ENCODE data around the gene KLC3.
"Not testable (repeated sequence)": the region's sequence is repeated elsewhere in the genome, so short reads cannot be mapped to it uniquely, and the experiment has no call there.

KLC3 gene

DNA sequence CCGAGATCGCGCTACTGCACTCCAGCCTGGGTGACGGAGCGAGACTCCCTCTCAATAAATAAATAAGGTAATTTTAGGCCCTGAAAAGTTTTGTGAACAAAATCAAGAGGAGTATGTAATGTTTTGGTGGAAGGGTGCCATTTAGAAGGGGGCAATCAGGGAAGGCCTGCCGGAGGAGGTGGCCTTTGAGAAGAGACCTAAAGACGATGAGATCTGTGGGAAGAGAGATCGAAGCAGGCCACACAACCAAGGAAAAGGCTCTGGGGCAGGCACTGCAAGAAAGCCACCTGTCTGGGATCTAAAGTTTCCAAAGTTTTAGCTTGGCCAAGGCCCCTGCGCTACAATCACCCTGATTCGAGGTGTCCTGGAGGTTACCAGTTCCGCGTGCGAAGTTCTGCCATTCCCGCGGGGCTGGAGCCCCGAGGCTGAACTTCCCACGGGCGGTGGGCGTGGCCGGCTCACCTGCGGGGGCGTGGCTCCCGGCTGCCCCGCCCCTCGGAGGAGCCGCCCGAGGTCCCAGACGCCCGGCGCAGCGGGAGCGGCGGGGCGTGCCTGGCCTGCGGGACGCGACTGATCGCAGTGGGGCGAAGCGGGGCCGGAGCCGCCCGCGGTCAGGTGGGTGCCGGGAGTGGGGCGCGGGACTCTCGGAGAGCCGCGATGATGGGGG lies at the start of gene KLC3:
KLC3 (plus strand) TSS at position 519 of the 667 bp plus-strand sequence. CDS start 4,792 bp downstream, outside the sequence.
- in situ Hi-C loops (cut with MboI; ENCODE audit: low sequenced_read_pairs) = no loop called here

DNA sequence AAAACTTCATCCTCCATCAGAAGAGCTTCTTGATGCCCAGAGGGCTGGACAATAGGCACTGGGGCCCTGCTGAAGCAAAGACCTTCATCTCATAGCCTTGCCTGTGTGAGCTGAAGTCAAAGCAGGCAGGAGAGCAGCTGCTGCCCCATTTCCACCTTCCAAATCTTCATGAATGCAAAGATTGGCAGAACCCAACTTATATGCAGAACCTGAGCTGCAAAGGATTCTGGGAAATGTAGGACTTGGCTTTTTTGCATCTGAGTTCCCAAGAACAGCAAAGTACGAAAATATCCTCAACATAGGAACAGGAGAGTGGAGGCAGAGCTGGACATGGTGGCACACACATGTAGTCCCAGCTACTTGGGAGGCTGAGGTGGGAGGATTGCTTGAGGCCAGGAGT lies 48.7 kb upstream of the KLC3 start:
- in situ Hi-C loops (cut with MboI; ENCODE audit: low sequenced_read_pairs) = no loop called here

DNA sequence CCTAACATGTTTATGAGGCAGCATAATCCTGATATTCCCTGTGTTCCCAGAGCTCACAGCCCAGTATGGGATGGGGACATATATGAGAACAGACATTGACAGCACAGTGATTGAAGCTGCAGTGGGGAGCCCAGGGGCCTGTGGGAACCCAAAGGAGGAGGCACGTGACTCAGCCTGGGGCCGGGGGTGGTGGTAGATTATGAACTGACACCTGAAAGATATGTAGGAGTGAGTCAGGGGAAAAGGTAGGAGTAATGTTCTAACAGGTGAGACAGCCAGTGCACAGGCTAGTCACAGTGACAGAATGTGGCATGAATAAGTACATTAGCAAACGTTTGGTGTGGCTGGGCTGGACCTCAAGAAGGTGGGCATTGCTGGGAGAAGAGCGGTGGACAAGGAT lies 46.9 kb upstream of the KLC3 start:
- in situ Hi-C loops (cut with MboI; ENCODE audit: low sequenced_read_pairs) = no loop called here

DNA sequence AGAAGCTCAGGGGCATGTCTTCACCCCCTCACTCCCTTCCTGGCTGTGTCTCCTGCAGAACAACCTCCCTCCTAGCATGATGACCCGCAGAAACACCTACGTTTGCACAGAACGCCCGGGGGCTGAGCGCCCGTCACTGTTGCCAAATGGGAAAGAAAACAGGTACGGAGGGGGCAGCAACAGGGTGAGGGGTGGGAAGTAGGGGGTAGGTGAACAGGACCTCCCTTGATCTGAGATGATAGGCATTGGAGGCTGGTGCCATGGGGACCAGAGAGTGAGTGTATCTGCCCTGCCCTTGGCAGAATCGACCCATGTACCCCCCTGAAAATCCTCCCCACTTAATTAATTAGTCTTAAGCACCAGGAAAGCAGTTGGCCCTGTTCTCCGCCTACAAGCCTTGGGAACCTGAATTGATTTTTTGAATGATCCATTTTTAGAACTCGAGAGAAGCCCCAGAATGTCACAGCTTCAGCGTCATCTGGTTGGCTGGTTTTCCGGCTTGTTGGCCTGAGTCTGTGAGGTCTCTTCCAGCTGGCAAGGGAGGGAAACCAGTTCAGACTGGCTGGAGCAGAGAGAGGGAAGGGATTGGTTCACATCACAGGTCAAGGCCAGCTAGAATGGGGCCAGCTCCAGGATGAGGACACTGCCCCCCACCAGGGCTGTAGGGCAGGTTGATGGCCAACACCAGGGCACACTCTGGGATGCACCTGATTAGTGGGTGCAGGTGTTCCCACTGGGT lies 46.1 kb upstream of the KLC3 start:
- in situ Hi-C loops (cut with MboI; ENCODE audit: low sequenced_read_pairs) = no loop called here

DNA sequence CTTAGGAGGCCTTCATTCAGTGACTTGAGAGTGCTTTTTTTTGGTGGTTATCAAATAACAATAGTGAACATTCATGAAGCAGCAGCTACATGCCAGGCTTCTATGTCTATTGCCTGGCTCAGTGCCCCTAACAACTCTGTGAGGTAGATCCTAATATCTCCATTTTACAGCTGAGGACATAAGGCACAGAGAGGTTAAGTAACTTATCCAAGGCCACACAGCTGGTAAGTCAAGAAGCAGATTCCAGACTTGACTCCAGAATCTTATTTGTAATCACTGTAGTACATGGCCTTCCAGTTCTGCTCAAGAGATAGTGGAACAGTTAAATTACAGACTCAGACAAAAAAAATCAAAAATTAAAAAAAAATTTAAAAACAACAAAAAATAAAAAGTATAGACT lies 44.7 kb upstream of the KLC3 start:
- in situ Hi-C loops (cut with MboI; ENCODE audit: low sequenced_read_pairs) = no loop called here

DNA sequence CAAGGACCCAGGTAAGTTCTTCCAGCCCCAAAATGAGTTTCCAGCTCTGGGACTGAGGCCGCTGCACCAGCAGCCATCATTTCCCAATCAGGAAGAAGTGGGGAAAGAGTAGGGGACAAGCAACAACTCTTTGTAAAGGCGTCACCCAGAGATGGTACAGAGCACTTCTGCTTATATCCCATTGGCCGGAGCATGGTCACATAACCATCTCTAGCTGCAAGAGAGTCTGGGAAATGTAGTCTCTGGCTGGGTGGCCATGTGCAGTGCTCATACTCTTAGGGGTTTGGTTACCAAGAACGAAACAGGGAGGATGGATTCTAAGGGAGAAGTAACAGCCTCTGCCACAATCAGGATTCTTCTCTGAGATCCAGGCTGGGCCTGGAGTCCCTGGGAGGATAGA lies 44.2 kb upstream of the KLC3 start:
- in situ Hi-C loops (cut with MboI; ENCODE audit: low sequenced_read_pairs) = no loop called here

DNA sequence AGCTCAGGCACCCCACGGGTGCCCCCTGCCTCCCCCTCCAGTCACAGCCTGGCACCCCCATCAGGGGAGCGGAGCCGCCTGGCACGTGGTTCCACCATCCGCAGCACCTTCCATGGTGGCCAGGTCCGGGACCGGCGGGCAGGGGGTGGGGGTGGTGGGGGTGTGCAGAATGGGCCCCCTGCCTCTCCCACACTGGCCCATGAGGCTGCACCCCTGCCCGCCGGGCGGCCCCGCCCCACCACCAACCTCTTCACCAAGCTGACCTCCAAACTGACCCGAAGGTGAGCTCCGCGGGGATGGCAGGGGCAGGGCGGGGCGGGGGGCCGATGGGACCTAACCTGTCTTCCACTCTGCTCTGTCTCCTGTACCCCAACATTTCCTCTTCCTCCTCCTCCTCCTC lies 42.9 kb upstream of the KLC3 start:
- in situ Hi-C loops (cut with MboI; ENCODE audit: low sequenced_read_pairs) = no loop called here

DNA sequence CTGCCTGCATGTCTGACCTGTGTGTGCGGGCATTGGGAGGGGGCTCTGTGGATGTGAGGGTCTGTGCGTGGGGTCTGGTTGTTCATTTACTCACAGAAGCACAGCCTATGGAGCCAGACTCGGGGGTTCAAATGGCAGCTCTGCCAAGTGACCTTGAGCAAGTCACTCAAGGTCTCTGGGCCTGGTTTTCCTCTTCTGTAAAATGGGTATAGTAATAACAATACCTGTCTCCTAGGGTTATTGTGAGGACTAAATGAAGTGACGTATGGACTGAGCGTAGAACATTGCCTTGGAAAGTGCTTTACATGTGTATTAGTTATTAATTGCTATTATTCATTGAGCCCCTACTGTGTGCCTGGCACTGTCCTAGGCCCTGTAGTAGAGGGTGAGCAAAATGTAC lies 42.3 kb upstream of the KLC3 start:
- in situ Hi-C loops (cut with MboI; ENCODE audit: low sequenced_read_pairs) = no loop called here

DNA sequence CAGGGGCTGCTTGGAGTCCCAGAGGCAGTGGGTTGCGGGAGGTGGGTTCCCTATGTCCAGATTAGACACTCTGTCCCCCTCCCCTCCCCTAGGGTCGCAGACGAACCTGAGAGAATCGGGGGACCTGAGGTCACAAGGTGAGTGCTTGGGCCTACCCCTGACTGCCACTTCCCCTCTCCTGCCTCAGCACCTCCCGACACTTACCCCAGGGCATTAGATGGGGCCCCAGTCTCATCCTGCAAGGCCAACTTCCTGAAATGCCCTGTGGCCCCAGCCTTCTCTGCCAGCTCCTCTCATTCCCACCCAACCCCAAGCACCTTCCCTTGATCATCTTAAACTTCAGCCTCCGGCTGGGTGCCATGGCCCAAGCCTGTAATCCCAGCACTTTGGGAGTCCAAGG lies 40.8 kb upstream of the KLC3 start:
- in situ Hi-C loops (cut with MboI; ENCODE audit: low sequenced_read_pairs) = no loop called here

DNA sequence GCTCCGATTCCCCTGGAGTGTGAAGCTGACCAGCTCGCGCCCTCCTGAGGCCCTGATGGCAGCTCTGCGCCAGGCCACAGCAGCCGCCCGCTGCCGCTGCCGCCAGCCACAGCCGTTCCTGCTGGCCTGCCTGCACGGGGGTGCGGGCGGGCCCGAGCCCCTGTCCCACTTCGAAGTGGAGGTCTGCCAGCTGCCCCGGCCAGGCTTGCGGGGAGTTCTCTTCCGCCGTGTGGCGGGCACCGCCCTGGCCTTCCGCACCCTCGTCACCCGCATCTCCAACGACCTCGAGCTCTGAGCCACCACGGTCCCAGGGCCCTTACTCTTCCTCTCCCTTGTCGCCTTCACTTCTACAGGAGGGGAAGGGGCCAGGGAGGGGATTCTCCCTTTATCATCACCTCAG lies 38.1 kb upstream of the KLC3 start:
- in situ Hi-C loops (cut with MboI; ENCODE audit: low sequenced_read_pairs) = no loop called here

DNA sequence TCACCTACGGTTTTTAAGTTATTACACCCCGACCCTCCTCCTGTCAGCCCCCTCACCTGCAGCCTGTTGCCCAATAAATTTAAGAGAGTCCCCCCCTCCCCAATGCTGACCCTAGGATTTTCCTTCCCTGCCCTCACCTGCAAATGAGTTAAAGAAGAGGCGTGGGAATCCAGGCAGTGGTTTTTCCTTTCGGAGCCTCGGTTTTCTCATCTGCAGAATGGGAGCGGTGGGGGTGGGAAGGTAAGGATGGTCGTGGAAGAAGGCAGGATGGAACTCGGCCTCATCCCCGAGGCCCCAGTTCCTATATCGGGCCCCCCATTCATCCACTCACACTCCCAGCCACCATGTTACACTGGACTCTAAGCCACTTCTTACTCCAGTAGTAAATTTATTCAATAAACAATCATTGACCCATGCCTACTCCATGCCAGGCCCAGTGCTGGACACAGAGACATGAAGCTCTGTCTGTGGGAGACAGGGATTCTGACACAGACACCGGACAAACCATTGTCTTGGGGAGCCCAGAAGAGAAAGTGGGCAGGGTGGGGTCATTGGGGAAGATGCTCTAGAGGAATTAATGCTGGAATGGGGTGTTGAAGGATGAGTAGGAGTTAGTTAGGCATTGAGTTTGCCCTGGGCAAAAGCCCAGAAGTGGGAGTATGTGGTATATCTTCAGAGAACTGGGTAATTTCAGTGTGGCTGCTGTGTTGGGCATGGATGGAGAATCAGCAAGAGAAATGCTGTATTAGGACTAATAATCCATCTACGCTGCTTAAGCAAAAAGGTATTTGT lies 37.1 kb upstream of the KLC3 start:
- in situ Hi-C loops (cut with MboI; ENCODE audit: low sequenced_read_pairs) = no loop called here

DNA sequence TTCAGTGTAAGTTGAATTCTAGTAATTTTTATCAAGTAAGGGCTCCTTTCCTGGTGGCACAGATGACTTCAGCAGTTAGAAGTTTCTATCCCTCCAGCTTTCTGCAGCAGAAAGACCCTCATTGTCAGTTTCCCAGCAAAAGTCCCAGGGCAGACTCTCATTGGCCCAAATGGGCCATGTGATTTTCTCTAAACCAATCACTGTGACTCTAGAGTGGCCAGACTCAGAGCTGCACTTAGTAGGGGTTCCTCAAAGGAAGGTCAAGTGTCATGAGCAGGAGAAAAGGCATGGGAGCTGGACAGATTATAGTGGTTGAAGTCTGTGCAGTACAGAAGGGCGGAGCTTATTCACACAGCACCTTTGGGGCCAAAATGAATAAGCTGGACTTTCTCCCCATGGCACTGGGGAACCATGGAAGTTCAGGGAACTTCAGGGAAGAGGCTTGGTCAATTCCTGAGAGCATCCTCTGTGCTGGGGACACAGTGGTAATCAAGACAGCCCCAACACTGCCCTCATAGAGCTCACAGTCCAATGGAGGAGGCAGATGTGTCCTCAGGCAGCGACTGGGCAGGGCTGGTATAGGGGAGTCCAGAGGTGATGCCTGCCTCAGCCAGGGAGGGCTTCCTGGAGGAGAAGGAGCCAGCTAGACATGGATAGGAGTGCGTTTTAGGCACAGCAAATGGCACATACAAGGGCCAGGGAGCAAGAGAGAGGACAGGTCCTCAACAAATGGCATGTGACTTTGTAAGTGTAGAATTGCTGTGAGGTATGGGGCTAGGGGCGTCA lies 36.2 kb upstream of the KLC3 start:
- in situ Hi-C loops (cut with MboI; ENCODE audit: low sequenced_read_pairs) = no loop called here

DNA sequence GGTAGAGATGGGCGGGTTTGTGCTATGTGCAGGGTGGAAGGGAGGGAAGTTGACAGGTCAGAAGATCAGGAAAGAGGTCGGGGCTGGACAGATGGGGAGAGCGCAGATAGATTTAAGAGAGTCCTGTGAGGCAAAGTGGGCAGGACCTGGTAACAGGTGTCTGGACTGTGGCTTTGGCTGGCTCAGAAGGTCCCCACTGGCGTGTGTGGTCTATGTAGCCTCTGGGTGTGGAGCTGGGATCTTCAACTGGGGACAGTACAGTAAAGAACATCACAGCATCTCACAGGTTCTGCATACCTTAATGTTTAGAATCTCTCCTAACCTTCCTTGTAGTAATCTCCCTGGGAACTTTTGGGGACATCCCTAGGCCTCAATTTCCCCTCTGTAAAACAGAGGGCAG lies 35.5 kb upstream of the KLC3 start:
- in situ Hi-C loops (cut with MboI; ENCODE audit: low sequenced_read_pairs) = no loop called here

DNA sequence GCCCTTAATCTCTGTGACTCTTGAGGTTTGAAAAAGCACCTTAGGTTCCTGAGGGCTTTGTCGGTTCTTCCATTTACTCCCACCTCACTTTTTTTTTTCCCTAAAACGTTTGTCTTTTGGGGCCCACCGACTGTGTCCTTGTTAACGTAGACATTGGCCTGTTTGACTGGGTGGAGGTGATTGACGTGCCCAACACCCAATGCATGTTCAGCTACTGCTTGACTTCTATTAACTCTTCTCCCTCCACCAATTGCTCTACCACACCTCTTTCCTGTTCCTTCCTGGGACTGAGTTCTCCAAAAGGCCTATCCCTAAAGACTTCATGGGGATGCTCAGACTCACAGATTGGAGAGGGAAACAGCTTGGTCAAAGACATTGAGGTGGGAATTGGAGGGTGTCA lies 35.1 kb upstream of the KLC3 start:
- in situ Hi-C loops (cut with MboI; ENCODE audit: low sequenced_read_pairs) = no loop called here

DNA sequence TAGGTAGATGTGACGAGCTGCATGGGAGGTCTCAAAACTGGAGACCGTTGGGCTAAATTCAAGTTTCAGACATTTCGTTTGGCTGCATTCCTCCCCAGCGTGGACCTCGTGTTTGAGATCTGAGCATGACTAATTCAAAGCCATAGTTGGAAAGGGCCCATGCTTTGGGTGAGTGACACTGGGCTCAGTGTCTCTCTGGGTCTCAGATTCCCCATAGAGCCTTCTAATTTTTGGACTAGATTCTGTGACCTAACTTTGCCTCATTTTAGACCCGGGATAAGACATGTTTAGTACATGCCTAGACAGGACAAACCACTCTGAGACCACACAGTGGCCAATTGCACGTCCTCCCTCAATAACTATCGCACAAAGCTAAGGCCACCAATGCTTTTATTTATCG lies 34.5 kb upstream of the KLC3 start:
- in situ Hi-C loops (cut with MboI; ENCODE audit: low sequenced_read_pairs) = no loop called here

DNA sequence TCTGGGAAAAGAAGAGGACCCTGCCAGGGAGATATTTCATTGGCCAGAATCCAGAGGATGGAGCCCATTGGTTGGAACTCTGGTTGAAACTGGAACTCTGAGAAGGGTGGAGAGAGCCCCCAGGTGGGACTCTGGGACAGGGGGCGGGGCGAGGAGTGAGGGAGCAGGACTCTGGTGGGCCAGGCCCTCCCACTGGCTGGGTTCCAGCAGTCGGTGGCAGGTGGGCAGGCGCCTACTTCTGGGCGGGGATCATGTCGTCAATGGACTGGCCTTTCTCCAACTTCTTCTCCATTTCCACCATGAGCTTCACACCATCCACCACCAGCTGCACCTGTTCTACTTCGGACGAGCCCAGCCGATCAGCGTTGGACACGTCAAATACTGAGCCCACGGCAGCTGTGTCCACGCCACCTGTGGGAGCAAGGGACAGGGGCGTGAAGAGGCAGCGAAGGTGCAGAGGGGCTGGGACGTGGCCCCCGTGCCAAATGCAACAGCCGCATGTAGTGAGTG lies 34.0 kb upstream of the KLC3 start:
- in situ Hi-C loops (cut with MboI; ENCODE audit: low sequenced_read_pairs) = no loop called here

DNA sequence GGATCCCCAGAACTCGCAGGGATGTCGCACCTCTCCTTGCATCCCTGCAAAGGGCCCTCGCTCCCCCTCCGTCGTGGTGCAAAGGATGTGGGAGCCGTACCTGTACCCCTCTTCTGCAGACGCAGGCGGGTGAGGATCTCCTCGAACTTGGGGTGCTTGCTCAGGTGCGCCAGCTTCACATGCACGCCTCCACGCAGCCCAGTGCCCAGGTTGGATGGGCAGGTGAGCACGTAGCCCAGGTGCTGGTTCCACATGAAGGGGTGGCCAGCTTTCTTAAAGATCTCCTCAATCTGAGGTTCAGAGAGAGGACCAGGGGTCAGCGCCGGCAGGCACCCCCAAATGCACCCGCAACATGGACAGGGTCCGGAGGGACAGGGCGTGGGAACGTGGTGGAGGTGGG lies 33.2 kb upstream of the KLC3 start:
- in situ Hi-C loops (cut with MboI; ENCODE audit: low sequenced_read_pairs) = no loop called here

DNA sequence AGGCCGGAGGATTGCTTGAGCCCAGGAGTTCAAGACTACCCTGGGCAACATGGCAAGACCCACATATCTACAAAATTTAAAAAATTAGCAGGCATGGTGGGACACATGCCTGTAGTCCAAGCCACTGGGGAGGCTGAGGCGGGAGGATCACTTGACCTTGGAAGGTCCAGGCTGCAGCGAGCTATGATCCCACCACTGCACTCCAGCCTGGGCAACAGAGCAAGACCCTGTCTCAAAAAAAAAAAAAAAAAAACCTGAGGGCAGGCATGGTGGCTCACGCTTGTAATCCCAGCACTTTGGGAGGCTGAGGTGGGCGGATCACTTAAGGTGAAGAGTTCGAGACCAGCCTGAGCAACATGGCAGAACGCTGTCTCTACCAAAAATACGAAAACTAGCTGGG lies 31.2 kb upstream of the KLC3 start:
- in situ Hi-C loops (cut with MboI; ENCODE audit: low sequenced_read_pairs) = not testable (repeated sequence)

DNA sequence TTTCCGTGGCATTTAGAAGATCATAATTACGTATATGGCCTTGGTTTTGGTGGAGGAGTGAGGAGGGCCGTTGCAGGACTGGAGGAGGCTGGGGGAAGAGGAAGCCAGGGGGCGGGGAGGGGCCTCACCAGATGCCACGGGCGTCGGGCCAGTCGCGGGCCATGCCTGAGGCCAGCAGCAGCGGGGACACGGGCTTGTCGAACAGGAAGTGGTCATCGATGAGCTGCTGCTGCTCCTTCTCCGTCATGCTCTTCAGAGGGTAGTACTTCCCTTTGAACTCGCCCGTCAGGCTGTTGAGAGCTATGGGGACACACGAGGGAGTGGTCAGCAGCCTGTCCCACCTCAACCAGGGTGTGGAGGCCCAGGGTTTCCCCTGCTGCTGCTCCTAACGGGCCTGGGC lies 28.9 kb upstream of the KLC3 start:
- in situ Hi-C loops (cut with MboI; ENCODE audit: low sequenced_read_pairs) = no loop called here

DNA sequence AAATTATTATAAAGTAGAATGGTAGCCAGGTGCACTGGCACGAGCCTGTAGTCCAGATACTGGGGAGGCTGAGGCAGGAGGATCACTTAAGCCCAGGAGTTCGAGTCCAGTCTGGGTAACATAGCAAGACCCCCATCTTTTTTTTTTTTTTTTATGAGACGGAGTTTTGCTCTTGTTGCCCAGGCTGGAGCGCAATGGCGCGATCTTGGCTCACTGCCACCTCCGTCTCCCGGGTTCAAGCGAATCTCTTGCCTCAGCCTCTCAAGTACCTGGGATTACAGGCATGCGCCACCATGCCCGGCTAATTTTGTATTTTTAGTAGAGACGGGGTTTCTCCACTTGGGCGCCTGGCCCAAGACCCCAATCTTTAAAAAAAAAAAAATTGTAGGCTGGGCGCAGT lies 28.3 kb upstream of the KLC3 start:
- in situ Hi-C loops (cut with MboI; ENCODE audit: low sequenced_read_pairs) = not testable (repeated sequence)

DNA sequence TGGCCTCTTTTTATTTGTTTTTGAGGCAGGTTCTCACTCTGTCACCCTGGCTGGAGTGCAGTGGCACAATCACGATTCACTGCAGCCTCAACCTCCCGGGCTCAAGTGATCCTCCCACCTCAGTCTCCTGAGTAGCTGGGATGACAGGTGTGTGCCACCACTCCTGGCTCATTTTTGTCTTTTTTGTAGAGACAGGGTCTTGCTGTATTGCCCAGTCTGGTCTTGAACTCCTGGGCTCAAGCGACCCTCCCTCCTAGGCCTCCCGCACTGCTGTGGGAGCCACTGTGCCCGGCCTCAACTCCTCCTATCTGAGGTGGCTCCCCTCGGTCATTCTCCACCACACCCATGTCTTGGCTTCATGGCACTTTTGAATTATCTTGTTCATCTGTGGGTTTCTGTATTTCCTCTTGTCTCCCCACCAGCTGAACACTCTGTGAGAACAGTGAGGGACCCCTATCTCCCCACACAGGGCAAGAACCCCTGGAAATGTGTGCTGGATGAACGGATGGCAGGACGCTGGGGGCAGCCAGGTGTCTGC lies 25.8 kb upstream of the KLC3 start:
- in situ Hi-C loops (cut with MboI; ENCODE audit: low sequenced_read_pairs) = no loop called here
